H9 (cell line): ENCODE measurements around the gene ZBTB47. TPM values are rescaled to one million over a fixed set of nuclear protein-coding genes. Genes with fewer than 3 reads are reported as not detected.

ENCODE experiments used
- DNase-seq: peaks from one replicate; pipeline ENCODE4 v3.0.0-alpha.2; 2017
- H2AFZ ChIP-seq: one replicate; pipeline ENCODE4 v1.6.1; 2013; ENCODE audit warnings: mild to moderate bottlenecking, low read length, control low read depth, moderate library complexity
- H2AK5ac ChIP-seq: 2 replicates; pipeline ENCODE4 v1.6.1; 2013; ENCODE audit warnings: low read length, control low read depth, mixed read lengths; ENCODE audit not compliant: insufficient read length
- H2BK120ac ChIP-seq: one replicate; pipeline ENCODE4 v1.6.1; 2013; ENCODE audit warnings: low read depth, mild to moderate bottlenecking, low read length, control low read depth, inconsistent platforms; ENCODE audit not compliant: poor library complexity, severe bottlenecking
- H2BK12ac ChIP-seq: 2 replicates; pipeline ENCODE4 v1.6.1; 2013; ENCODE audit warnings: low read length, control low read depth, mixed read lengths, low read depth; ENCODE audit not compliant: insufficient read length
- H2BK15ac ChIP-seq: 2 replicates; pipeline ENCODE4 v1.6.1; 2013; ENCODE audit warnings: low read depth, low read length, control low read depth
- H2BK20ac ChIP-seq: one replicate; pipeline ENCODE4 v1.6.1; 2013; ENCODE audit warnings: low read depth, mild to moderate bottlenecking, low read length, control low read depth, inconsistent platforms; ENCODE audit not compliant: poor library complexity, severe bottlenecking
- H2BK5ac ChIP-seq: 2 replicates; pipeline ENCODE4 v1.6.1; 2013; ENCODE audit warnings: low read length, control low read depth, mixed read lengths; ENCODE audit not compliant: insufficient read length
- H3K14ac ChIP-seq: 2 replicates; pipeline ENCODE4 v1.6.1; 2013; ENCODE audit warnings: low read length, control low read depth; ENCODE audit not compliant: insufficient read depth
- H3K18ac ChIP-seq: 2 replicates; pipeline ENCODE4 v1.6.1; 2013; ENCODE audit warnings: low read depth, mild to moderate bottlenecking, mixed read lengths, low read length, control low read depth; ENCODE audit not compliant: insufficient read length
- H3K23ac ChIP-seq: 2 replicates; pipeline ENCODE4 v1.6.1; 2013; ENCODE audit warnings: low read length, control low read depth, mixed read lengths, low read depth; ENCODE audit not compliant: insufficient read length
- H3K23me2 ChIP-seq: 2 replicates; pipeline ENCODE4 v1.6.1; 2013; ENCODE audit warnings: low read depth, mild to moderate bottlenecking, mixed read lengths, low read length, control low read depth; ENCODE audit not compliant: insufficient read length, poor library complexity, severe bottlenecking
- H3K27ac ChIP-seq: 2 replicates; pipeline ENCODE4 v1.5.1; 2013; ENCODE audit warnings: low read length, control low read depth, mixed read lengths, low read depth; ENCODE audit not compliant: insufficient read length
- H3K27me3 ChIP-seq: 2 replicates; pipeline ENCODE4 v1.6.1; 2013; ENCODE audit warnings: low read length, control low read depth, inconsistent platforms; ENCODE audit not compliant: insufficient read depth
- H3K4ac ChIP-seq: 2 replicates; pipeline ENCODE4 v1.6.1; 2013; ENCODE audit warnings: low read depth, mild to moderate bottlenecking, control low read depth, inconsistent platforms, low read length, moderate library complexity
- H3K4me1 ChIP-seq: 2 replicates; pipeline ENCODE4 v1.6.1; 2013; ENCODE audit warnings: low read length, control low read depth, inconsistent platforms; ENCODE audit not compliant: insufficient read depth
- H3K4me2 ChIP-seq: 2 replicates; pipeline ENCODE4 v1.6.1; 2013; ENCODE audit warnings: low read length, control low read depth, mixed read lengths; ENCODE audit not compliant: insufficient read length, insufficient read depth
- H3K56ac ChIP-seq: 2 replicates; pipeline ENCODE4 v1.6.1; 2013; ENCODE audit warnings: low read depth, mild to moderate bottlenecking, mixed read lengths, low read length, control low read depth; ENCODE audit not compliant: insufficient read length
- H3K79me1 ChIP-seq: 2 replicates; pipeline ENCODE4 v1.6.1; 2013; ENCODE audit warnings: low read depth, mild to moderate bottlenecking, moderate library complexity, low read length, control low read depth, inconsistent platforms; ENCODE audit not compliant: insufficient read depth, poor library complexity, severe bottlenecking
- H3K79me2 ChIP-seq: 2 replicates; pipeline ENCODE4 v1.6.1; 2013; ENCODE audit warnings: low read length, control low read depth, inconsistent platforms; ENCODE audit not compliant: insufficient read depth
- H3K9ac ChIP-seq: 2 replicates; pipeline ENCODE4 v1.6.1; 2013; ENCODE audit warnings: low read length, control low read depth, mixed read lengths; ENCODE audit not compliant: insufficient read length; ENCODE audit errors: extremely low read depth
- H3K9me3 ChIP-seq: one replicate; pipeline ENCODE4 v1.6.1; 2013; ENCODE audit warnings: low read depth, low read length, inconsistent platforms; ENCODE audit not compliant: control insufficient read depth
- H3T11ph ChIP-seq: one replicate; pipeline ENCODE4 v1.6.1; 2013; ENCODE audit warnings: mild to moderate bottlenecking, low read length, control low read depth, inconsistent platforms
- H4K20me1 ChIP-seq: one replicate; pipeline ENCODE4 v1.6.1; 2013; ENCODE audit not compliant: control insufficient read depth, insufficient read length, insufficient read depth
- H4K5ac ChIP-seq: 2 replicates; pipeline ENCODE4 v1.6.1; 2013; ENCODE audit warnings: low read depth, mild to moderate bottlenecking, mixed read lengths, low read length, control low read depth; ENCODE audit not compliant: insufficient read length
- H4K8ac ChIP-seq: replicated peaks from 2 replicates; pipeline ENCODE4 v1.6.1; 2013; ENCODE audit warnings: low read length, control low read depth, mixed read lengths, low read depth; ENCODE audit not compliant: insufficient read length
- H4K91ac ChIP-seq: 2 replicates; pipeline ENCODE4 v1.6.1; 2013; ENCODE audit warnings: low read depth, mild to moderate bottlenecking, moderate library complexity, mixed read lengths, low read length, control low read depth; ENCODE audit not compliant: insufficient read length
- H3K27ac Mint-ChIP-seq, 3 experiments: 2 replicates in 2 of 3; 3 replicates in 1 of 3; pipeline ENCODE4 v1.8.0; 2020 to 2021; ENCODE audit warnings: mixed read lengths in 3 of 3, mild to moderate bottlenecking in 1 of 3, moderate library complexity in 1 of 3
- H3K27me3 Mint-ChIP-seq: 2 replicates; pipeline ENCODE4 v1.8.0; 2021; ENCODE audit warnings: low read depth, mild to moderate bottlenecking, moderate library complexity, mixed read lengths
- H3K36me3 Mint-ChIP-seq, 3 experiments: 2 replicates in 2 of 3; 3 replicates in 1 of 3; pipeline ENCODE4 v1.8.0; 2020 to 2021; ENCODE audit warnings: low read depth in 3 of 3, mixed read lengths in 3 of 3; ENCODE audit not compliant: insufficient read depth in 1 of 3
- H3K4me1 Mint-ChIP-seq, 2 experiments: 2 replicates each; pipeline ENCODE4 v1.8.0; 2020; ENCODE audit warnings: mixed read lengths in 2 of 2
- H3K4me3 Mint-ChIP-seq, 2 experiments: 2 replicates in 1 of 2; 3 replicates in 1 of 2; pipeline ENCODE4 v1.8.0; 2020 to 2021; ENCODE audit warnings: mild to moderate bottlenecking in 2 of 2, mixed read lengths in 2 of 2, moderate library complexity in 1 of 2
- H3K9me3 Mint-ChIP-seq, 2 experiments: 2 replicates in 1 of 2; 3 replicates in 1 of 2; pipeline ENCODE4 v1.8.0; 2020; ENCODE audit warnings: mild to moderate bottlenecking in 2 of 2, mixed read lengths in 2 of 2, moderate library complexity in 1 of 2
- CTCF ChIP-seq: fragments of 200-600 bp; sonication (generic); conservative IDR thresholded peaks from 3 replicates; pipeline ENCODE4 v1.8.0; 2021; ENCODE audit warnings: antibody characterized with exemption, mild to moderate bottlenecking
- WGBS: extraction: QIAGEN DNeasy Blood & Tissue Kit; methylation state at CpG from one replicate; pipeline ENCODE4 v1.1.7; 2013; ENCODE audit warnings: missing lambda C conversion rate, low lambda C conversion rate, mixed read lengths; ENCODE audit not compliant: insufficient read length; ENCODE audit errors: extremely low coverage; 5-methylcytosine and 5-hydroxymethylcytosine counted together
- total RNA-seq: library from RNA; stranded (reverse); gene quantifications from 2 replicates; pipeline ENCODE4 v1.2.1, GENCODE V29; 2021

The ZBTB47 gene
- total RNA-seq, 1 experiment from 2014 or later, result 3.6 TPM

GRCh38 chr3:42691816-42692666 lies 38.5 kb downstream of the ZBTB47 start:
- no peak overlapping the region for H4K5ac ChIP-seq
- no peak overlapping the region for H3K4me2 ChIP-seq
- no peak overlapping the region for H3K4me3 Mint-ChIP-seq
- no peak overlapping the region for H3K9ac ChIP-seq
- no peak overlapping the region for H2BK5ac ChIP-seq
- WGBS, result no CpG with 5 or more reads among the region's 13 CpGs
- H2BK20ac ChIP-seq, result no peak overlapping the region
- H3K36me3 Mint-ChIP-seq, result no peaks in the 10 kb centered on the region; a peak in 1 of 7 replicates
- TF ChIP-seq CTCF, result no peak
- no peak for DNase-seq
- H3K79me2 ChIP-seq, result no peaks in the 10 kb centered on the region
- no peak overlapping the region for H3T11ph ChIP-seq
- no peak overlapping the region for H3K27ac Mint-ChIP-seq
- peaks cover 9% of the 10 kb centered on the region for H3K27me3 Mint-ChIP-seq
- H3K27me3 ChIP-seq, result no peaks in the 10 kb centered on the region; the same call in 1 of the 2 replicates
- no peaks in the 10 kb centered on the region for H3K79me1 ChIP-seq
- no peak overlapping the region for H3K27ac ChIP-seq
- H3K23me2 ChIP-seq, result no peaks in the 10 kb centered on the region
- H3K18ac ChIP-seq, result no peak overlapping the region
- no peak overlapping the region for H4K91ac ChIP-seq
- no peak overlapping the region for H3K56ac ChIP-seq
- no peak overlapping the region for H4K8ac ChIP-seq
- H2AFZ ChIP-seq, result no peak overlapping the region
- peaks cover 19 to 25% of the 10 kb centered on the region in 2 experiments for H3K4me1 Mint-ChIP-seq
- H3K4ac ChIP-seq, result no peak overlapping the region
- no peak overlapping the region for H2AK5ac ChIP-seq
- no peak overlapping the region for H3K14ac ChIP-seq
- no peak overlapping the region for H2BK12ac ChIP-seq
- H3K23ac ChIP-seq, result no peak overlapping the region
- no peaks in the 10 kb centered on the region for H3K9me3 ChIP-seq
- H2BK15ac ChIP-seq, result no peak overlapping the region
- no peaks in the 10 kb centered on the region; the same call in 1 of the 2 replicates for H3K4me1 ChIP-seq
- no peaks in the 10 kb centered on the region for H4K20me1 ChIP-seq
- H3K9me3 Mint-ChIP-seq, result no peaks in the 10 kb centered on the region
- H2BK120ac ChIP-seq, result no peak overlapping the region
